Keratinocyte (primary cell): ENCODE measurements around the gene PRKCE. TPM values are rescaled to one million over a fixed set of nuclear protein-coding genes. Genes with fewer than 3 reads are reported as not detected.

Experiments used
- DNase-seq: peaks from one replicate; pipeline ENCODE4 v3.0.0-alpha.2; 2011; ENCODE audit warnings: low read depth, missing footprints, low spot score
- FAIRE-seq: peaks from 2 replicates; lab custom pipeline; 2011; peaks lifted over from hg19 to GRCh38; lab: Jason Lieb, UNC
- H2AFZ ChIP-seq: 2 replicates; pipeline ENCODE4 v1.6.0; 2012; ENCODE audit warnings: low read length, control low read depth, inconsistent platforms; ENCODE audit not compliant: control insufficient read depth
- H3K27ac ChIP-seq: 2 replicates; pipeline ENCODE4 v1.5.1; 2011; ENCODE audit warnings: low read length; ENCODE audit not compliant: control insufficient read depth, insufficient read depth
- H3K27me3 ChIP-seq: 3 replicates; pipeline ENCODE4 v1.6.0; 2011; ENCODE audit warnings: low read length; ENCODE audit not compliant: control insufficient read depth, insufficient read depth; ENCODE audit errors: extremely low read depth
- H3K36me3 ChIP-seq, 2 experiments: 2 replicates in 1 of 2; 3 replicates in 1 of 2; pipeline ENCODE4 v1.5.1; 2011; ENCODE audit warnings: low read length in 2 of 2, mild to moderate bottlenecking in 1 of 2; ENCODE audit not compliant: control insufficient read depth in 2 of 2, insufficient read depth in 2 of 2; ENCODE audit errors: extremely low read depth in 1 of 2
- H3K4me1 ChIP-seq: 3 replicates; pipeline ENCODE4 v1.5.1; 2011; ENCODE audit warnings: low read length; ENCODE audit not compliant: control insufficient read depth, insufficient read depth; ENCODE audit errors: extremely low read depth
- H3K4me2 ChIP-seq: 3 replicates; pipeline ENCODE4 v1.6.0; 2011; ENCODE audit warnings: low read depth, low read length; ENCODE audit not compliant: control insufficient read depth, insufficient read depth; ENCODE audit errors: extremely low read depth
- H3K4me3 ChIP-seq, 3 experiments: fragments of 200-600 bp in 1 of 3; sonication (generic) in 1 of 3; 2 replicates in 2 of 3; 3 replicates in 1 of 3; pipeline ENCODE4 v1.5.1; 2011 to 2016; ENCODE audit warnings: low read length in 3 of 3, mild to moderate bottlenecking in 3 of 3, control low read depth in 2 of 3, inconsistent platforms in 1 of 3, low read depth in 1 of 3, mixed read lengths in 1 of 3, mixed run types in 1 of 3, moderate library complexity in 1 of 3; ENCODE audit not compliant: control insufficient read depth in 2 of 3, insufficient read depth in 2 of 3; ENCODE audit errors: extremely low read depth in 1 of 3
- H3K79me2 ChIP-seq: 2 replicates; pipeline ENCODE4 v1.6.0; 2012; ENCODE audit warnings: low read length; ENCODE audit not compliant: control insufficient read depth, insufficient read depth
- H3K9ac ChIP-seq: 3 replicates; pipeline ENCODE4 v1.6.0; 2011; ENCODE audit warnings: low read length; ENCODE audit not compliant: control insufficient read depth, insufficient read depth; ENCODE audit errors: extremely low read depth
- H3K9me1 ChIP-seq: 3 replicates; pipeline ENCODE4 v1.6.0; 2011; ENCODE audit warnings: low read length; ENCODE audit not compliant: control insufficient read depth, insufficient read depth; ENCODE audit errors: extremely low read depth
- H3K9me3 ChIP-seq: 2 replicates; pipeline ENCODE4 v1.5.1; 2012; ENCODE audit warnings: low read depth, low read length; ENCODE audit not compliant: control insufficient read depth
- H4K20me1 ChIP-seq: 3 replicates; pipeline ENCODE4 v1.6.0; 2011; ENCODE audit warnings: low read length; ENCODE audit not compliant: control insufficient read depth, insufficient read depth; ENCODE audit errors: extremely low read depth
- EZH2 ChIP-seq: IDR thresholded peaks from one replicate; pipeline ENCODE4 v1.6.1; 2012; ENCODE audit warnings: inconsistent platforms, mild to moderate bottlenecking, low read length, moderate library complexity
- dilution Hi-C: fragments of 300-500 bp; cut with MboI; formaldehyde crosslinking; loops from one replicate; pipeline ENCODE4 v1.7.0; 2020; ENCODE audit warnings: low sequenced_read_pairs; ENCODE audit not compliant: extremely low pct_ligation_motif_present
- polyA plus RNA-seq, 5 experiments: library from polyadenylated mRNA; depleted of rRNA in 3 of 5; stranded (reverse) in 3 of 5; stranded (forward) in 1 of 5; unstranded in 1 of 5; fragments of >200 nt; gene quantifications; 1 replicate in 1 of 5; 2 replicates in 3 of 5; 3 replicates in 1 of 5; pipeline versions ENCODE4 v1.2.1 to v1.2.3, GENCODE V29; 2011 to 2012; ENCODE audit warnings: missing spikeins in 2 of 5, low read depth in 1 of 5, low replicate concordance in 1 of 5
- TF ChIP-seq, protein P1 (sequence below), 3 experiments: IDR thresholded peaks in 1 of 3; conservative IDR thresholded peaks in 1 of 3; optimal IDR thresholded peaks in 1 of 3; 2 replicates in 2 of 3; 3 replicates in 1 of 3; pipeline versions ENCODE3 to v1.5.1; 2011; ENCODE audit warnings: low read length in 3 of 3, mild to moderate bottlenecking in 3 of 3, moderate library complexity in 2 of 3, control low read depth in 1 of 3, inconsistent platforms in 1 of 3; ENCODE audit not compliant: insufficient read depth in 2 of 3; ENCODE audit errors: extremely low read depth in 1 of 3

Gene PRKCE
- polyA plus RNA-seq, 1 donor (not counting 4 experiments of a cell fraction or from before 2014, with no cell fraction given): 2.0 TPM

- Histone ChIP-seq H3K4me1 (no peaks in the 10 kb centered on the region), H3K36me3 (no peaks in the 10 kb centered on the region), H3K27ac (no peak overlapping the region), H3K4me3 (no peak overlapping the region), H3K27me3 (no peaks in the 10 kb centered on the region), H4K20me1 (no peaks in the 10 kb centered on the region), H3K9me1 (no peaks in the 10 kb centered on the region), H2AFZ (no peak overlapping the region), H3K9me3 (no peaks in the 10 kb centered on the region), H3K9ac (no peak overlapping the region), H3K79me2 (no peaks in the 10 kb centered on the region), H3K4me2 (no peak overlapping the region)
- DNase-seq (no peak), FAIRE-seq (no peak)
- TF ChIP-seq, protein P1, sequence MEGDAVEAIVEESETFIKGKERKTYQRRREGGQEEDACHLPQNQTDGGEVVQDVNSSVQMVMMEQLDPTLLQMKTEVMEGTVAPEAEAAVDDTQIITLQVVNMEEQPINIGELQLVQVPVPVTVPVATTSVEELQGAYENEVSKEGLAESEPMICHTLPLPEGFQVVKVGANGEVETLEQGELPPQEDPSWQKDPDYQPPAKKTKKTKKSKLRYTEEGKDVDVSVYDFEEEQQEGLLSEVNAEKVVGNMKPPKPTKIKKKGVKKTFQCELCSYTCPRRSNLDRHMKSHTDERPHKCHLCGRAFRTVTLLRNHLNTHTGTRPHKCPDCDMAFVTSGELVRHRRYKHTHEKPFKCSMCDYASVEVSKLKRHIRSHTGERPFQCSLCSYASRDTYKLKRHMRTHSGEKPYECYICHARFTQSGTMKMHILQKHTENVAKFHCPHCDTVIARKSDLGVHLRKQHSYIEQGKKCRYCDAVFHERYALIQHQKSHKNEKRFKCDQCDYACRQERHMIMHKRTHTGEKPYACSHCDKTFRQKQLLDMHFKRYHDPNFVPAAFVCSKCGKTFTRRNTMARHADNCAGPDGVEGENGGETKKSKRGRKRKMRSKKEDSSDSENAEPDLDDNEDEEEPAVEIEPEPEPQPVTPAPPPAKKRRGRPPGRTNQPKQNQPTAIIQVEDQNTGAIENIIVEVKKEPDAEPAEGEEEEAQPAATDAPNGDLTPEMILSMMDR (optimal IDR thresholded peaks at IDR 0.05 in 1 of 3, IDR thresholded peaks at IDR 0.05 in 1 of 3, conservative IDR thresholded peaks at IDR 0.05 in 1 of 3; ENCODE audit: extremely low read depth in 1 of 3, insufficient read depth in 2 of 3, low read length in 3 of 3): no peak
- TF ChIP-seq EZH2: no peak
- dilution Hi-C loops: no loop called here
Measured at GRCh38 chr2:45986509-45986908, 335.0 kb downstream of the PRKCE start.

DNA sequence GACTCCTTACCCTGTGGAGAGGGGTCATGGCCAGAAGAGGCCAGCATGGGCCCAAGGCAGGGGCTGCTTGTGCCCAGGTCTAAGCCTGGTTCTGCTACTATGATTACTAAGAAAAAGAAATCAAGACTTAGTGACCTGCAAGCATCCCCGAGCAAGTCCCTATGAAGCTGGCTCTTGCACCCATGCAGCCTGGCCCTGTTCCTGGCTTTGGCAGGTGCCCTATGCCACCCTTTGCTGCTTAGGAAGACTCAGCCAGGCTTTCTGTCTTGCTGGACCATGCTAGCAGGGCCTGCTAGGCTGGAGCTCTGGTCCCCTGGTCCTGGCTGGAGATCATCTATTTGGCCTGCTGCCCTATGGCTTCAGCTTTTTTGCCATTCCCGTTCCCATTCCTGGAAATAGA lies 336.4 kb downstream of the PRKCE start:
- dilution Hi-C loops: no loop called here
- TF ChIP-seq, protein P1 (optimal IDR thresholded peaks at IDR 0.05 in 1 of 3, IDR thresholded peaks at IDR 0.05 in 1 of 3, conservative IDR thresholded peaks at IDR 0.05 in 1 of 3; ENCODE audit: extremely low read depth in 1 of 3, insufficient read depth in 2 of 3, low read length in 3 of 3): no peak
- TF ChIP-seq EZH2: no peak
- Histone ChIP-seq H3K4me2 (no peak overlapping the region), H3K27me3 (no peaks in the 10 kb centered on the region), H3K79me2 (no peaks in the 10 kb centered on the region), H3K9ac (no peak overlapping the region), H3K36me3 (no peaks in the 10 kb centered on the region), H3K4me3 (no peak overlapping the region), H3K9me1 (no peaks in the 10 kb centered on the region), H3K27ac (no peak overlapping the region), H3K9me3 (no peaks in the 10 kb centered on the region), H2AFZ (no peak overlapping the region), H3K4me1 (peaks cover 13% of the 10 kb centered on the region), H4K20me1 (no peaks in the 10 kb centered on the region)
- FAIRE-seq: no peak
- no peak for DNase-seq
